Measurements from ENCODE around the gene MOV10L1.
"Not testable (repeated sequence)": the region's sequence is repeated elsewhere in the genome, so short reads cannot be mapped to it uniquely, and the experiment has no call there.

Gene MOV10L1

DNA sequence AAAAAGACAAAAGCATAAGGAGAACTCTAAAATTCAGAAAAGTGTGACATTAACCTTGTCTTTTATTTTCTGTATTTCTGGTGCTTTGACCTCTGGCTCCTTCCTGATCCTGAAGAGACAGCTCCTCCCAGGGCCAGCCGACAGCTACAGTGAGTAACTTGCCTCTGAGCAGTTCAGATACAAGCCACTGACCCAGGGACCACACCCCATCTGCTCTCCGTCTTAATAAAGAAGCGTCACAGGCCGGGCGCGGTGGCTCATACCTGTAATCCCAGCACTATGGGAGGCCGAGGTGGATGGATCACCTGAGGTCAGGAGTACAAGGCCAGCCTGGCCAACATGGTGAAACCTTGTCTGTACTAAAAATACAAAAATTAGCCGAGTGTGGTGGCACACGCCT, 11.0 kb upstream of the MOV10L1 start:
- no peak for DNase-seq

- DNase-seq: no peak
These were observed 9.7 kb upstream of the MOV10L1 start for GRCh38 chr22:50080077-50080465.

- no peak for DNase-seq
These were observed 8.2 kb upstream of the MOV10L1 start for GRCh38 chr22:50081426-50082196.

DNA sequence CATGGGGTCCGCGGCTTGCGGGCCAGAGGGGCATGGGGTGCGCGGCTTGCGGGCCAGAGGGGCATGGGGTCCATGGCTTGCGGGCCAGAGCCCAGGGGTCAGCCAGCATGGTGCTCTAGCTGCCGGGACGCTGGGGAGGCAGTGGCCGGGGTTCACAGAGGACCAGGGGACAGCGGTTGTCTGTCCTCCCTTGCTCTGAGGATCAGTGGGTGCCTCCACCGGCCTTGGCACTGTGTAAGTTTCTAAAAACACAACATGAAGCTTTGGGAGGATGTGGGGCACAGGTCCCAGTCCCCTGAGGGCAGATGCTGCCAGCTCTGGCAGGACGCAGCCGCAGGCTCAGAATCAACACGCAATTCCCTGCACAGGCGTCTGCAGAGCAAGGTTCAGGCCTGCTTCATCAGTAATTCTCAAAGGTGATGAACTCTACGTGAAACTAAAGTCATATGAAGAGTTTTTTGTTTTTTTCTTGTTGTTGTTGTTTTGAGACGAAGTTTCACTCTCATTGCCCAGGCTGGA, 7.5 kb upstream of the MOV10L1 start:
- DNase-seq: no peak

- DNase-seq: no peak
These were observed 6.8 kb upstream of the MOV10L1 start for GRCh38 chr22:50082961-50083461.

GRCh38 chr22:50083462-50084079, 6.2 kb upstream of the MOV10L1 start:
- DNase-seq: no peak

- DNase-seq: no peak
These were observed 5.7 kb upstream of the MOV10L1 start for GRCh38 chr22:50084080-50084477.

GRCh38 chr22:50084614-50085021, 5.2 kb upstream of the MOV10L1 start:
- DNase-seq: no peak

- no peak for DNase-seq
These were observed 4.4 kb upstream of the MOV10L1 start, which contains the start of gene MLC1 for GRCh38 chr22:50085211-50085972. MLC1 (minus strand) TSS chr22:50085426; CDS start chr22:50084902, 524 bp downstream.

- DNase-seq: peak; percentile 42
These were observed 3.3 kb upstream of the MOV10L1 start for GRCh38 chr22:50086526-50086925.

- DNase-seq: not testable (repeated sequence)
These were observed 2.8 kb upstream of the MOV10L1 start for GRCh38 chr22:50086975-50087374.

DNA sequence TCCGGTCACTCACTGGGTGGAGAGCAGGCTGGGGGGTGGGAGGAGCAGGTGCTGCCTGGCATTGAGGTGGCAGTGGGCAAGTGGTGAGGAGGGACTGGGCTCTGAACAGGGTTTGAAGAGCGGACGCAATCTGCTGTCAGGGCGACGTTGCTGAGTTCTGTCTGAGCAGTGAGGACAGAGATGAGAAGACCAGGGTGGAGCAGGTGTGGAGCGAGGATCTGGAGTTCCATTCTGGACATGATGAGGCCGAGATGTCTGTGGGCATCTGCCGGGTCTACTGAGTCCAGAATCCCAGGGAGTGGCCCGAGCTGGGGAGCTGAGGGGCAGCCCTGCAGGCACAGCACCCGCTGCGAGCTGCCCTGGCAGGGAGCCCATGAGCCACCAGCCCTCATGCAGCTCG, 2.2 kb upstream of the MOV10L1 start:
- DNase-seq: no peak

DNA sequence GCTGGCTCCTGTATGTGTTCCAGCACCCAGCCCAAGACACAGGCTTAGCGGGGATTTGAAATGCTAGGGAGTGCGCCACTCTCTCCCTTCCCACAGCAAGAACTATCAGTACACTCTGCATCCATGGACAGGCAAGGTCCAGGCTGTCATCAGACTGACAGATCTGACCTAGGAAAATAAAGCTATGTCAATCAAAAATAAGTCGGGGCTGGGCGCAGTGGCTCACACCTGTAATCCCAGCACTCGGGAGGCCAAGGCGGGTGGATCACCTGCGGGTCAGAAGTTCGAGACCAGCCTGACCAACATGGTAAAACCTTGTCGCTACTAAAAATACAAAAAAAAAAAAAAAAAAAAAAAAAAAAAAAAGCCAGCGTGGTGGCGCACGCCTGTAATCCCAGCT, 1.7 kb upstream of the MOV10L1 start:
- DNase-seq: no peak

DNA sequence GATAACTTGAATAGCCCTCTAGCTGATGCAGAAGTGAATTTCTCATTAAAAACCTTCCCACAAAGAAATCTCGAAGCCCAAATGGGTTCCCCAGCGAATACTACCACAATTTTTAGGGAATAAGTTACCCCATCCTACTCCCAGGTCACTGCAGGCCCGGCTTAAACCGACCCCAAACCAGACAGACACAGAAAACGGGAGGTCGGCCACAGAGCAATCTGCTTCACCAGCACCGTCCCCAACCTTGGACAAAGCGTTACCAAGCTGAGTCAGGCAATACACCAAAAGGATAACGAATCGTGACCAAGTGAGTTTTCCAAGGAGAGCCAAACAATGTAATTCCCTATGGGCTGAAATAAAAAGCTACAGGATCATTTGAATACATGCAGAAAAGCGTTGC, 575 bp upstream of the MOV10L1 start:
- no peak for DNase-seq

DNA sequence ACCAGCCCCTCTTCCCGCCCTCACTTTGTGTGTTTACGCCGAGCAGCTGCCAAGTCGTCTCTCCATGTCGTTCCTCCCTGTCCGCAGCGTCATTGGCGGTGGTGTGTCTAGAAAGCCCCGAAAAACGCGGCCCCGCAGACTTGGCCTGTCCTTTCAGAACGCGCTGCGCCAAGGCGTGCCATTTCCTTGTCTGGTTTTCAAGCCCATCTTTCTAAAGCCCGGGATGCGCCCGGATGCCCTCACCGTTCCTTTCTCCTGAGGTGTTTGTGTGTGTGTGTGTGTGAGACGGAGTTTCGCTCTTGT, 557 bp downstream of the MOV10L1 start:
- no peak for DNase-seq

- DNase-seq: no peak
These were observed 1.4 kb downstream of the MOV10L1 start for GRCh38 chr22:50091092-50091768.

DNA sequence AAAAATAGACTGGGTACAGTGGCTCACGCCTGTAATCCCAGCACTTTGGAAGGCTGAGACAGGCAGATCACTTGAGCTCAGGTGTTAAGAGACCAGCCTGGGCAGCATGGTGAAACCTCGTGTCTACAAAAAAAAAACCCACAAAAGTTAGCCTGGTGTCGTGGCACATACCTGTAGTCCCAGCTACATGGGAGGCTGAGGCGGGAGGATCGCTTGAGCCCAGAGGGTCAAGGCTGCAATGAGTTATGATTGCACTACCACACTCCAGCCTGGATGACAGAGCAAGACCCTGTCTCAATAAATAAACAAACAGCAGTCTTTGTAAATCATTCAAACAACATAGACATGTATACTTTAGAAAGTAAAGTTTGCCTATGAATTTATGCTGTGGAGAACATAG, 2.5 kb downstream of the MOV10L1 start:
- DNase-seq: no peak

DNA sequence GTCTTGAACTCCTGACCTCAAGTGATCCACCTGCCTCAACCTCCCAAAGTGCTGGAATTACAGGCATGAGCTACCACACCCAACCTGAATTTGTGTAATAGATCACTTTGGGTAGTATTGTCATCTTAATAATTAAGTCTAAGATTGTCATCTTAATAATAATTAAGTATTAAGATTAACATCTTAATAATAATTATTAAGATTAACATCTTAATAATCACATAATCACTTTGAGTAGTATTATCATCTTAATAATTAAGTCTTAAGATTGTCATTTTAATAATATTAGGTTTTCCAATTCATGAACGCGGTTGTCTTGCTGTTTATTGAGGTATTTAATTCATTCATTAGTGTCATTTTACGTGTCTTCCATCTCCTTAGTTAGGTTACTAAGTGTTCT, 8.2 kb downstream of the MOV10L1 start:
- no peak for DNase-seq

GRCh38 chr22:50101870-50102565, 12.2 kb downstream of the MOV10L1 start:
- DNase-seq: no peak

GRCh38 chr22:50102946-50103345, 13.1 kb downstream of the MOV10L1 start:
- no peak for DNase-seq

DNA sequence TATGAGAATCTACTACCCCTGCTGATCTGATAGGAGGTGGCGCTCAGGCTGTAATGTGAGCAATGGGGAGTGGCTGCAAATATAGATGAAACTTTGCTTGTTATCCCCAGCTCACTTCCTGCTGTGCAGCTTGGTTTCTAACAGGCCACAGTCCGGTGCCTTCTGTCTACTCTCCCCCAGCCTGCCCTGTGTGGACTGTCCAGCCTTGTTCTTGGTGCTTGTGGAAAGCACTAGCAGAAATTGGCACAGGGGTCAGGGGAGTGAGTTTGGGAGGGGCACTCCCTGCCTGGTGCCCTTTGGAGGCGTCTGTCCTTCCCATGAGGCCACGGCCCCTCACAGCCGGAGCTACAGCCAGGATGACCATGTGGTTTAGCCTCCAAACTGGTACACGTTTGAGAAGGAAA, 14.3 kb downstream of the MOV10L1 start:
- no peak for DNase-seq
